Hepatocyte (in vitro differentiated cells): ENCODE data around the gene TRIM4. TPM values are rescaled to one million over a fixed set of nuclear protein-coding genes. Genes with fewer than 3 reads are reported as not detected.
"Not testable (repeated sequence)": the region's sequence is repeated elsewhere in the genome, so short reads cannot be mapped to it uniquely, and the experiment has no call there.

Experiments used
- DNase-seq: peaks from one replicate; pipeline ENCODE4 v3.0.0-alpha.2; 2016; ENCODE audit warnings: low spot score
- H2AFZ ChIP-seq: fragments of 200-600 bp; sonication (generic); 2 replicates; pipeline ENCODE4 v1.6.0; 2016; ENCODE audit warnings: antibody characterized with exemption, mild to moderate bottlenecking
- H3K27ac ChIP-seq: fragments of 200-600 bp; sonication (generic); 2 replicates; pipeline ENCODE4 v1.5.1; 2016; ENCODE audit warnings: mild to moderate bottlenecking
- H3K27me3 ChIP-seq: fragments of 200-600 bp; sonication (generic); 2 replicates; pipeline ENCODE4 v1.6.1; 2016
- H3K36me3 ChIP-seq: fragments of 200-600 bp; sonication (generic); replicated peaks from 2 replicates; pipeline ENCODE4 v1.5.1; 2016; ENCODE audit warnings: low read depth; ENCODE audit not compliant: insufficient read depth
- H3K4me1 ChIP-seq: fragments of 200-600 bp; sonication (generic); 2 replicates; pipeline ENCODE4 v1.5.1; 2016; ENCODE audit warnings: mild to moderate bottlenecking, moderate library complexity; ENCODE audit not compliant: insufficient read depth
- H3K4me2 ChIP-seq: fragments of 200-600 bp; sonication (generic); 2 replicates; pipeline ENCODE4 v1.6.0; 2016
- H3K4me3 ChIP-seq: fragments of 200-600 bp; sonication (generic); 2 replicates; pipeline ENCODE4 v1.5.1; 2016; ENCODE audit warnings: mild to moderate bottlenecking
- H3K79me2 ChIP-seq: fragments of 200-600 bp; sonication (generic); 2 replicates; pipeline ENCODE4 v1.6.0; 2017; ENCODE audit warnings: mild to moderate bottlenecking
- H3K9me2 ChIP-seq: fragments of 200-600 bp; sonication (generic); replicated peaks from 2 replicates; pipeline ENCODE4 v1.6.0; 2017; ENCODE audit warnings: mild to moderate bottlenecking; ENCODE audit not compliant: insufficient read depth
- H3K9me3 ChIP-seq: fragments of 200-600 bp; sonication (generic); 2 replicates; pipeline ENCODE4 v1.5.1; 2016; ENCODE audit warnings: low read depth, mild to moderate bottlenecking
- H4K20me1 ChIP-seq: fragments of 200-600 bp; sonication (generic); 2 replicates; pipeline ENCODE4 v1.6.0; 2016; ENCODE audit warnings: mild to moderate bottlenecking; ENCODE audit not compliant: insufficient read depth, poor library complexity, severe bottlenecking
- CTCF ChIP-seq: fragments of 200-600 bp; sonication (generic); IDR thresholded peaks from 2 replicates; pipeline ENCODE4 v1.5.1; 2016; ENCODE audit warnings: antibody characterized with exemption, mild to moderate bottlenecking; ENCODE audit not compliant: poor library complexity
- EZH2 ChIP-seq: fragments of 200-600 bp; sonication (generic); IDR thresholded peaks from 2 replicates; pipeline ENCODE4 v1.6.1; 2016; ENCODE audit warnings: antibody characterized with exemption, mild to moderate bottlenecking, borderline replicate concordance
- EZH2phosphoT487 ChIP-seq: fragments of 200-600 bp; sonication (generic); IDR thresholded peaks from one replicate; pipeline ENCODE4 v1.6.1; 2018; ENCODE audit warnings: antibody characterized with exemption, mild to moderate bottlenecking, low read depth, moderate library complexity; ENCODE audit not compliant: unreplicated experiment, severe bottlenecking
- WGBS: methylation state at CpG from one replicate; pipeline ENCODE4 v1.1.6; 2016; ENCODE audit warnings: low lambda C conversion rate; ENCODE audit errors: missing lambda C conversion rate; 5-methylcytosine and 5-hydroxymethylcytosine counted together
- polyA plus RNA-seq: library from polyadenylated mRNA; unstranded; fragments of >200 nt; fragmentation: Nextera tagmentation; extraction: Ambion mirVana; gene quantifications from 2 replicates; pipeline ENCODE4 v1.2.1, GENCODE V29; 2016
- total RNA-seq: library from RNA; depleted of rRNA; stranded (reverse); fragments of >200 nt; gene quantifications from 2 replicates; pipeline ENCODE4 v1.2.3, GENCODE V29; 2014

The TRIM4 gene
- total and polyA plus RNA-seq, 2 experiments from 2014 or later: 1.5 to 2.7 TPM

DNA sequence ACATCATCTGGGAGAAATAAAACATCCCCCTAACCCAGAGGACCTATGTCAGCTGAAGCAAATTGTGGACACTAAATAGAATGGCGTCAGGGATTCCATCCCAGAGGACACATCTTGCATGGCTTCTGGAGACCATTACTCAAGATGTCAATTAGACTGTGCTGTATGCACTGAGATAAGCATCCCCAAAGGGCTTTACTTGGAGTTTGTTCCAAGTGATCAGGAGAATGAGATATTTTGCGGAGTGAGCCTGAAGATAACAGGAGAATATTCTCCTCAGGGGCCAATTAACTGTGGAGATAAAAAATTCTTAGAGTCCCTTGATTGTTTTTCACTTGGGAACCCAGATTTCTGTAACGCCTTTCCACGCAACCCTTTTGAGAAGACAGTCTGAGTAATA is 38.0 kb downstream of the TRIM4 start:
- H3K4me2 ChIP-seq: no peak overlapping the region
- TF ChIP-seq EZH2phosphoT487 (no peak), CTCF (no peak), EZH2 (no peak)
- H3K9me2 ChIP-seq: no peaks in the 10 kb centered on the region
- H3K4me3 ChIP-seq: no peak overlapping the region
- H3K27ac ChIP-seq: no peak overlapping the region
- H3K27me3 ChIP-seq: no peaks in the 10 kb centered on the region
- no peaks in the 10 kb centered on the region for H3K79me2 ChIP-seq
- no peak overlapping the region for H2AFZ ChIP-seq
- 85% methylated on average over 4 of the region's 4 CpGs for WGBS
- no peaks in the 10 kb centered on the region for H4K20me1 ChIP-seq
- H3K36me3 ChIP-seq: no peaks in the 10 kb centered on the region
- H3K4me1 ChIP-seq: no peaks in the 10 kb centered on the region
- DNase-seq: no peak
- no peaks in the 10 kb centered on the region for H3K9me3 ChIP-seq

- H3K4me1 ChIP-seq: no peaks in the 10 kb centered on the region
- WGBS: 92% methylated on average over 3 of the region's 3 CpGs
- H3K9me3 ChIP-seq: no peaks in the 10 kb centered on the region
- no peaks in the 10 kb centered on the region for H3K36me3 ChIP-seq
- no peaks in the 10 kb centered on the region for H3K79me2 ChIP-seq
- no peak within 1 kb of the TSS for H3K27ac ChIP-seq
- H4K20me1 ChIP-seq: no peaks in the 10 kb centered on the region
- no peak within 1 kb of the TSS for H3K4me2 ChIP-seq
- no peak within 1 kb of the TSS for H2AFZ ChIP-seq
- no peaks in the 10 kb centered on the region for H3K27me3 ChIP-seq
- no peaks in the 10 kb centered on the region for H3K9me2 ChIP-seq
- no peak within 1 kb of the TSS for H3K4me3 ChIP-seq
- DNase-seq: no peak
- TF ChIP-seq CTCF: no peak
These were observed 42.4 kb downstream of the TRIM4 start, which contains the start of gene OR2AE1 for GRCh38 chr7:99876933-99877332. Gene OR2AE1 (minus strand): TSS chr7:99877033. CDS start chr7:99877033, 0 bp downstream.

- no peak overlapping the region for H3K27ac ChIP-seq
- no peak overlapping the region for H3K4me3 ChIP-seq
- H3K4me1 ChIP-seq: no peaks in the 10 kb centered on the region
- WGBS: 90% methylated on average over 5 of the region's 5 CpGs
- no peaks in the 10 kb centered on the region for H3K9me3 ChIP-seq
- H3K4me2 ChIP-seq: no peak overlapping the region
- no peak for DNase-seq
- H3K36me3 ChIP-seq: no peaks in the 10 kb centered on the region
- TF ChIP-seq EZH2: no peak
- no peak for TF ChIP-seq CTCF
- no peak for TF ChIP-seq EZH2phosphoT487
- no peaks in the 10 kb centered on the region for H3K79me2 ChIP-seq
- H4K20me1 ChIP-seq: no peaks in the 10 kb centered on the region
- H3K9me2 ChIP-seq: no peaks in the 10 kb centered on the region
- no peaks in the 10 kb centered on the region for H3K27me3 ChIP-seq
- H2AFZ ChIP-seq: no peak overlapping the region
These were observed 42.8 kb downstream of the TRIM4 start for GRCh38 chr7:99876491-99876890.

DNA sequence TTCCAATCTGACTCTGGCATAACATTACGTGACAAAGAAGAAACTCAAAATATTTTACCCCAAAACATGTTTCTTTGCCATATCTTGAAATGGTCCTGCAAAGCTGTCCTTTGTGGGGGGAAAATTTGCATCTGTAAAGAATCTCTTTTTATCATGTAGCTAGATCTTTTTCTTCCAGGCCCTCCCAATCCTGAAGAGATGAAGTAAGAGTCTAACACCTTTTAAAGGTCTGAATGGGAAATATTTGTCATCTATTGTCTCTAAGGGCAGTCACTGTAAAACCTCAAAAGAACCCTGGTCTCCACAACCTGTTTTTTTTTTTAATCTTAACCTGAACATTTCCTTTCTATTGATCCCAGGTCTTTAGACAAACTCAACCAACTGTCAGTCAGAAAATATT is 51.1 kb downstream of the TRIM4 start:
- Histone ChIP-seq H3K36me3 (no peaks in the 10 kb centered on the region), H3K9me2 (no peaks in the 10 kb centered on the region), H3K4me3 (no peak overlapping the region), H4K20me1 (no peaks in the 10 kb centered on the region), H3K9me3 (no peaks in the 10 kb centered on the region), H3K27me3 (no peaks in the 10 kb centered on the region), H3K79me2 (no peaks in the 10 kb centered on the region), H3K4me2 (no peak overlapping the region), H3K4me1 (no peaks in the 10 kb centered on the region), H2AFZ (no peak overlapping the region), H3K27ac (no peak overlapping the region)
- no peak for DNase-seq
- 83% methylated on average over 1 of the region's 1 CpG for WGBS
- TF ChIP-seq CTCF (no peak), EZH2phosphoT487 (no peak), EZH2 (no peak)

DNA sequence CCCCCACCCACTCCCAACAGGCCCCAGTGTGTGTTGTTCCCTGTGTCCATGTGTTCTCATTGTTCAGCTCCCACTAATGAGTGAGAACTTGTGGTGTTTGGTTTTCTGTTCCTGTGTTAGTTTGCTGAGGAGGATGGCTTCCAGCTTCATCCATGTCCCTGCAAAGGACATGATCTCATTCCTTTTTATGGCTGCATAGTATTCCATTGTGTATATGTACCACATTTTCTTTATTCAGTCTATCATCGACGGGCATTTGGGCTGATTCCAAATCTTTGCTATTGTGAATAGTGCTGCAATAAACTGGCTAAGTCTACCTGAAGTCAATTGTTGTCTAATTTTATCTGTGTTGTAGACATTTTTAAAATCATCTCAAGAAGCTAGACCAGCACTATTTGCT is 51.9 kb downstream of the TRIM4 start:
- H3K27me3 ChIP-seq, H3K27ac ChIP-seq, DNase-seq, H3K4me2 ChIP-seq, H3K4me1 ChIP-seq, H3K4me3 ChIP-seq, H3K36me3 ChIP-seq, H3K9me2 ChIP-seq, H3K79me2 ChIP-seq, H2AFZ ChIP-seq, H4K20me1 ChIP-seq, H3K9me3 ChIP-seq: not testable (repeated sequence)
- WGBS: 95% methylated on average over 2 of the region's 2 CpGs
